Activated CD8-positive, alpha-beta memory T cell treated with anti-CD3 and anti-CD28 coated beads, Interleukin-2, amount 50 U/mL, for 1 hour (primary cell): ENCODE measurements around the gene RPTOR.
"Not testable (repeated sequence)": the region's sequence is repeated elsewhere in the genome, so short reads cannot be mapped to it uniquely, and the experiment has no call there.

Source experiments
- DNase-seq: peaks from one replicate; pipeline ENCODE4 v3.0.0-alpha.2; 2020; ENCODE audit errors: extremely low read depth

Gene RPTOR

DNA sequence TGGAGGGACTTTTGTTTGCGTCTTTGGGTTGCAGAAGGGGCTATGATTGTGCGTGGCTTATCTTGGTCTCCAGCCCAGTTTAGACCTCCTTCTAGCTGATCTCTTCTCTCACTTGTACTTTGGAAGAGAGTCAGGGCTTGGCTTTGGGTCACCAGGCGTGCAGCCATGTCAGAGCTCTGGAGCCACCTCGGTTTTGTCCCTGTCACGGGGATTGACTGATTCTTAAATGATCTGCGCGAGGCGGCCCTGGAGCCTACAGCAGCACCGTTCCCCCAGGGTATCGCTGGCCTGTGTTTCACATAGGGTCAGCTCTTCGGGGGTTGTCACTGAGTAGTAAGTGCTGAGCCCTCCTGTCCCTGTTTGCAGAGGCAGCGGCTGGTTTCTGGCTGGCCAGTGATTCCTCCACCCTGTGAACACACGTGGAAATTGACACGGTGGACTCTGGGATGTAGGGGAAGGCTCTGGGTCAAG is 237.2 kb downstream of the RPTOR start:
- DNase-seq = no peak

DNA sequence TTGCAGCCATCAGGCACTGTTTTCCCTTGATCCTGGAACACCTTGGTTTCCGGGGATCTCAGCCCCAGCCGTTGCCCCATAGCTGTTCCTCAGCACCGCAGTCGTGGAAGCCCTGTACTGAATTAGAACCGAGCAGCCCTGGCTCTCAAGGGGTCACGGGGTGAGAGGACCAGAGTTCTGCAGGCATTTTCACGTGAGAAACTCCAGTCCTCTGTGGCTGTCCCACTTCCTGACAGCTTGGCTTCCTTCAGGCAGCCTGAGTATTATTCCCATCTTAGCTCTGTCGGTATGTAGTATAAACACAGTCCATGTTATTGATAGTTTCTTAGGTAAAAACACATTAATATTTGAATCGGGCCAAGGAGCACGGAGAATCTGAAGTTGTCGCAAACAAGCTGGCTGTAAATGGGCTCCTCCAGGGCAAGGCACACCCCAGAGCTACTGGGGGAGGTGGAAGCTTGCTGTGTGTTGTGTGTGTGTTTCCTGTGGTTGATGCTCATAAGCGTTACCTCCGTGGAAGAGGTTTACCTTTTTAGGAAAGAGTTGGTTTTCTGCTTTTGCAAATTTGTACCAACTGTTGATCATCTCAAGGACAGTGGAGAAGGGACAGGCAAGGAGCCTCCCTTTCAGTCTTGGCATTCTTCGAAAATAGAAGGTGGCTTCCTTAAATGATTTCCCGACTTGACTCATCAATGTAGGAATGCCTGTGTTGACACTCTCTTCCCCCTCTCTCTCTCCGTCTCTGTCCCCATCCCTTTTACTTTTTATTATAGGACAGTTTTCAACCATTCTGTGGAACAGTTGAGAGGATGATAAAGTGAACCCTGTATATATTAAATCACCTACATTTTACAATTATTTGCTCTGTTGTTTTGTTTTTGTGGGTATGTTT is 238.1 kb downstream of the RPTOR start:
- DNase-seq = no peak

DNA sequence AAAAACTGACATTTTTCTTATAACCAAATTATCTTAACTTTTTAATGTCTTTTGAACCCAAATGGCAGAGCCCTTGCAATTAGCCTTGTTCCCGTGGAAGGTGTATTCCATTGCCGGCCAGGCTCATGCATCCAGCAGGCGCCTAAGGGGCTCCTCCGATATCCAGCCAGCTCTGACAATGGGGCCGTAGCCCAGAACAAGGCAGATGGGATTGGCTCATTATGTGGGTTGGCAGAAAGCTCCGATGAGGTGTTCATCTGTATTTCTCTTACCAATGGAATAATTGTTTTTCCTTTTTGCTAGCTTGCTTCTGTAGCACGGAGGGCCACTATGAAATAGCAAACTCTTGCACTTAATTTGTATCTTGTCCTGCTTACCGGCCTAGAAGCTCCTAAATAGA is 238.8 kb downstream of the RPTOR start:
- no peak for DNase-seq

DNA sequence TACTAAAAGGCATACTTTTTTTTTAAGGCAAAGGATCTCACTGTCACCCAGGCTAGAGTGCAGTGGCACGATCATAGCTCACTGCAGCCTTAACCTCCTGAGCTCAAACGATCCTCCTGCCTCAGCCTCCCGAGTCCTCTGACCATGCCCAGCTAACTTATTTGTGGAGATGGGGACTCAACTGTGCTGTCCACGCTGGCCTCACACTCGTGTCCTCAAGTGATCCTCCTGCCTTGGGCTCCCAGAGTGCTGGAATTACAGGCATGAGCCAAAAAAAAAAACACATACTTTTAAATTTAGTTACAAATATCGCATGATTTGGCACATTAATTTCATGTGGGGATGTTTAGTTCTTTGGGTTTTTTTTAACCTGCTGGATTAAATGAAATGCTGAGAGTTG is 239.3 kb downstream of the RPTOR start:
- no peak for DNase-seq

DNA sequence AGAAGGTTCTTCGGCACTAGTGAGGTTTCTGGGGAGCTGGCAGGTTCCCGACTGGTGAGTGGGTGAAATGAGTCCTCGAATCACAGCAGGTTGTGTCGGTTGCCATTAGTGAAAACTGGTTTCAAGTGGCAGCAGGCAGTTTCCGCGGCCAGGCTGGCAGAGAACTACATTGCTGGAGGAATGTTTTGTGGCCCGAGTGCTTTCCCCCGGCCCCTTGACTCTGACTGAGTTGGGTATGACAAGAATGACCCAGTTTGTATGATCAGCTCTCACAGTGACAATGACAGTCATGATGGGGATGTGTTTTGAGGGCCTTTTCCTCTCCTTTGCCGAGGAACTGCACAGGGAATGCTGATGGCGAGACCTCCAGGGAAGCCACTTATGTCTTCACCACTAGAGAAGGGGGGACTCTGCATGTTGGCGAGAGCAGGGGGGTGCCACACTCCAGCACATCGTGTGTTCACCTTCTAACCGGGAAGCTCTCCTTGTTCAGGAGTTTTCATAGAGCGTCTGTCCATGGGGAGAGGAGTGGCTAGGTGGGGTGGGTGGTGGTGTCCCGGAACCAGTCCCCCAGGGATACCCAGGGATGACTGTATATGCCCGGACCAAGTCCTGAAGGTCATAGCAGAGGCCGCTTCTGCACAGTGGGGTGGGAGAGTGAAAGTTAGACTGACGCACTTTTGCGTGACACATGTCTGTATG is 241.0 kb downstream of the RPTOR start:
- DNase-seq = no peak

DNA sequence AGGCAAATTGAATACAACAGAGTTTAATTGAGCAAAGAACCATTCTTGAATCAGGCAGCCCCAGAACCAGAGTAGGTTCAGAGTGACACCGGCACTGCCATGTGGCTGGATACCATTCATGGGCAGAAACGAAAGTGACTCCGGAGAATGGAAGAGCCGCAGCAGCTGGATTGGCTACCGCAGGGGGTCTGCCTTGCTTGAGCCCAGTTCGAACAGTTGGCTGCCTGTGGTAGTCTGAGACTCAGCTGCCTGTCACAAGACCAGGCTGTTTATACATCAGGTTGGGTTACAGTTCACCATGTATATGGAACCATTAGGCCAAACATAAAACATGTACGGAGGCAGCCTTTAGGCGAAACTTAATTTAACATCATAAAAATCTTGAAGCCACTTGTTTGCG is 241.8 kb downstream of the RPTOR start:
- DNase-seq = no peak

DNA sequence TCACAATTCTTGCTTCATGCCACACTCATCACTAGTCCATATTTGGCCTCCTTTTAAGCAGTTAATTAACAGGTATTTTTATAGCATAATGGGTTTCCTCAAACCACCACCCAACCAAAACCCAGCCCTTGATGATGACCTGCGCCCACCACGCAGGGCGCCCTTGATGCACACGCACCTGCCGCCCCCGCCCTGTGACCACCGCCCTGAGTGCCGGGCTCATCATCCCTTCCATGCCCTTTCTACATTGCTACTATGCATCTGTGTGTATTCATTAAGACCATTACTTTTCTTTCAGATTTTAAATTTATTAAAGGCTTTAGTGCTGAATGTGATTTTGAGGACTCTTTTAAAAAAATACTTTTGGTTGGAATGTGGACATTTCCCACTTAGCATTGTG is 242.2 kb downstream of the RPTOR start:
- DNase-seq = no peak

DNA sequence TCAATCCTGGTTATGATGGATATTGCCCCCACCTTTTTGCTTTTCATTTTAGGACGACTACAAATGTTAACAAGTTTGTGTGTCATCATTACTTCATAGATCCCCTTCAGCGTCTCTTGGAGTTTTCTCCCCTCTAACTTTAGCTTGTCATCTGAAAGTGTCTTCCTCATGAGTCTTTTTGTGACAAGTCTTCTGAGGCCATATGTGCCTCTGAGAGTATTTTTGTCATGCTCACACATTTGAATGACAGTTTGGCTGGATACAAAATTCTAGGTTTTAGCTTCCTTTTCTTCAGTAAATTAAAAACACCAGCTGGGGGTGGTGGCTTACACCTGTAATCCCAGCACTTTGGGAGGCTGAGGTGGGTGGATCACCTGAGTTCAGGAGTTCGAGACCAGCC is 243.2 kb downstream of the RPTOR start:
- no peak for DNase-seq

DNA sequence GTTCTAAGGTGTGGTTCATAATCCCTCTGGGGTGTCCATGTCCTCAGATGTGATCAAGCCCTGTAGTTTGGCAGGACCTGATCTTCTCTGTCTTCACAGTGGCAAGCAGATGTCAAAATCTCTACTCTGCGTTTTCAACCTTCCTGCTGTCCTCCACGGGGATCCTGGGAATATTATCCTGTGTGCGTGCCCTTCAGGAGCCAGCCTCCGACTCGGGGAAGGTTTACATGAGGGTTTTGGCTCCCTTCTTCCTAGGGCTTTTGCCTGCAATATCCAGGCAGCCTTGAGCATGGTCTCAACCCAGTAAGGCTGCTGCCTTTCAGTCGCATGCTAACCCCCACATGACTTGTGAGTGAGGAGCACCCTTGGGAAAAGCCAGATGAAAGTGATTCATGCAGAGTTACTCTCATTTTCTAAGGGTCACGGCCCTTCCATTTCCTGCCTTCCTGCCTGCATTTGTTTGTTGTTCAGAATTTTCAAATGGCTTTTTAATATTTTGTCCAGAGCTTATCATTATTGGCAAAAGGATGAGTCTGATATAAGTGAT is 244.8 kb downstream of the RPTOR start:
- no peak for DNase-seq

DNA sequence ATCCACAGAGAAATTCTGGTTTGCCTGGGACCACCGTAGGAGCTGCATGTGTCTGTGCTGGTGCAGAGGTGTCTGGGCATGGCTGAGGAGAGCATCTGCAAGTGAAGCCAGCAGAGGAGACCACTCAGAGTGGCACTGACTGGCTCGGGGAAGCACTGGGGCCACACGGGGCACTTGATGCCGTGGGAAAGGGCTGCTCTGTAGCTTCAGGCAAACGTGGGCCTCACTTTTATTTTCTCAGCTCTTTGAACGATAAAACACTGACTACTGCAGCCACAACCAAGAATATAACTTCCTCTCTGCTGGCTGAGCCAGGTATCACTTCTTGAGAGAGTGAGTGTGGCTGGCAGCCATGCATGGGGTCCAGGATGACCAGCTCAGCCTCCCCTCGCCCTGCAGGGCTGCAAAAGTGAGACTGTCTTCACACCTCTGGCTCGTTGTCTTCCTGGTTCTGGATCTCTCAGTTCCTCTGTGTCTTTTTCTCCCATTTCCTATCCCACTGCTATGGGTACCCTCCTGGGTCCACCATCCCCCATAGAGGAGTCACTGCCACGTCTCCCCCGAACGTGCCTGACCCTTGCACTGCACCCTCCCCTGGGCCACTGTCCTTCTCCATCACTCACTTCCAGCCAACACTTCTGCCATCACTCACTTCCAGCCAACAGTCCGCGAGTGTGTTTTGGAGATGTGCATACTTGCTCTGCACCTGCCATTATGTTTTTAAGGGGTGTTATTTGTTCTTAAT is 245.6 kb downstream of the RPTOR start:
- DNase-seq = no peak

DNA sequence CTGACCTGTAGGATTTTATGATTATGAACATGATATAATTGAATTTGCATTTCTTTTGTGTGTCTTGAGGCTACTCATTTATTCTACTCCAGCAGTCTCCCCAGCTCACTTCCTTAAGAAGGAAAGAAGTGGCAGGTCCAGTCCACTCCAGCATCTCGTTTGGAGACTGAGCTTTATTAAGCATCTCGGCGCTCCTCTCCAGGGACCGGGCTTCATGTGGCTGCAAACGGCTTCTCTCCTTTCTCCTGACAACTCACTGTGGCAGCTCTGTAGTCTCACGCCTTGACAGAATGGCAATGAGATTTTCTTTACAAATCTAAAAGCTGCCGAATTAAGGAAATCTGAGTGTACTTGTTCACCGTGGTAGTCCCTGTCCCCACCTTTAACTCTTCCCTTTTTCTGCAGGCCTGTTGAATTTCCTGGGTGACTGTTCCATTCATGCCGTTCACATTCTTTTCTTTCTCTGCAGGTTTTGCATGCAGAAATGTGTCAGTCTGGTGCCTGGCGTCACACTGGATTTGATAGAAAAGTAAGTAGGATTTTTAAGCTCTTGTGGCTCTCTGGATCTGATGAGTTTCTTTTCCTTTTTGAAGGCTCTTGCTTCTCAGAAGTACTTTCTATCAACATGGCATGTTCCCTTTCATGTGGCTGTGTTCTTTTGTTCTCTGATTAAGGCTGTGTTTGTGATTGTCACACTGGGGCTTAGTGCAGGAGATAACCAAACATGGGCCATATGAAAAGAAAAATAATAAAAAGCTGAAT is 246.5 kb downstream of the RPTOR start:
- no peak for DNase-seq

DNA sequence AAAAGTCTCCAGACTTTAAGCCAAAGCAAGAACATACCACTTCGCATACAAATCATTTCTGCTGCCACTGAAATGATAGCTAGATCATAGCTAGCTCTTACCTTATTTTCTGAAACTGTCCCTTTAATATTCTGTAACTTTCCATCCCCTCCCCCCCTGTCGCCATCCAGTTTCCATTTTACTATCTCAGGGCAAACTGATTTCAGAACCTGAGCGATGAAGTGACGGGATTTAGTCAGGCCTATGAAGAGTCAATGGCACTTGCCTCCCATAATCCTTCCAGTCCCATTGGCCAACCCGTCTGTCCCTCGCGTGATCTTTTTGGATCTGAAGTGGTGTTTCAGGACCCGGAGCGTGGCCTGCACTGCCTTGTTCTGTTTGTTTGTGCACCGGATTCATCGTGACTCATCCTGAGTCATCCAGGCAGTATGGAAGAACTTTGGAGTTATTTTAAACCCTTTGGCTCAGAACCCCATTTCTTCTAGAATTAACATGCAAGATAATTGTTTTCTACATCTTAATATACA is 247.2 kb downstream of the RPTOR start:
- DNase-seq = no peak

DNA sequence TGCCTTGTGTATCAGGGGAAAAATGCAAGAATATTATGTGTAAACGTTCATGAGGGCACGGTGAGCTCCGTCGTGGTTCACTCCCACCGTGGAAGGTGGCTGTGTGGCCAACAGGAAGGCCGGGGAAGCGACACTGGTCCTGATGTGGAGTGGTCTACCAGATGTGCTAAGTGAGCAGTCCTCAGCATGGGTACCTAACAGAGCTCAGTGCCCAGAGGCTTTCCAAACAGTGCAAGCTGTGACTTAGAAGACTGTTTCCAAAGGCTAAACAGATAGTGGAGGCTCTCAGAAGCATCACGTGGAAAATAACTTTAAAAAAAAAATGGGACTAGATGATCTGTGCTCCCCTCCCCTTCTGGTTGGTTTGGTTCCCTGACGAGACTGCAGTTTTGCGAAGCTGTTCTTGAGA is 247.7 kb downstream of the RPTOR start:
- no peak for DNase-seq

DNA sequence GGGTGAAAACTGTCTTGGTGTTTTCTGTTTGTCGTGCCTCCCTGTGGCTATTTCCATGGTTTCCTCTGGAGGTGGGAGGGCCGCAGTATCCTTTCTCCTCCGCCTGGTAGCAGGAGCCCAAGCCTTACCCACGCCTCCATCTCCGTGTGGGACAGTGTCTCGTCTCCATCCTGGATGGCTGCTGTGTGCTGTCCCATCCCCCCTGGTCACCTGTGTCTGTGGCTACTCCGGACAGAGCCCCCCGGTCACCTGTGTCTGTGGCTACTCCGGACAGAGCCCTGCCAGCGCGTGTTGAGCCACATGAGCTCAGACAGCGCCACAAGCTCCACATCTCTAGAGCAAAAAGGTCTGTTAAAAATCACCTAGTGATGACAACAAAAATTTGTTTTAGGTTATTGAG is 248.8 kb downstream of the RPTOR start:
- no peak for DNase-seq

DNA sequence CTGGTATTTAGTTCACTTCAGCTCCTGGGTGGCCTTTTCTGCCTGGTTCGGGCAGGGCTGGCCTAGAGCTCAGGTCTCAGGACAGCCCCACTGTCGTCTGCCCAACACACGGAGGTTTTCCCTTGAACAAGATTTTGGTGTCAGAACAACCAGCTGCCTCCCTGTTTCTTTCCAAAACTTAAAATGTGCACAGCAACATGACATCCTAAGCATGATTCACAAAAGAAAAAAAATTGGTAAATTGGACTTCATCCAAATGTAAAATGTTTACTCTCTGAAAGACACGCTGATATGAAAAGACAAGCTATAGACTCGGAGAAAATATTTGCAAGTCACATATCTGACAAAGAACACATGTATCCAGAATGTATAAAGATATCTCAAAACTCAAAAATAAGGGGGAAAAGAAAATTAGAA is 249.2 kb downstream of the RPTOR start:
- no peak for DNase-seq

DNA sequence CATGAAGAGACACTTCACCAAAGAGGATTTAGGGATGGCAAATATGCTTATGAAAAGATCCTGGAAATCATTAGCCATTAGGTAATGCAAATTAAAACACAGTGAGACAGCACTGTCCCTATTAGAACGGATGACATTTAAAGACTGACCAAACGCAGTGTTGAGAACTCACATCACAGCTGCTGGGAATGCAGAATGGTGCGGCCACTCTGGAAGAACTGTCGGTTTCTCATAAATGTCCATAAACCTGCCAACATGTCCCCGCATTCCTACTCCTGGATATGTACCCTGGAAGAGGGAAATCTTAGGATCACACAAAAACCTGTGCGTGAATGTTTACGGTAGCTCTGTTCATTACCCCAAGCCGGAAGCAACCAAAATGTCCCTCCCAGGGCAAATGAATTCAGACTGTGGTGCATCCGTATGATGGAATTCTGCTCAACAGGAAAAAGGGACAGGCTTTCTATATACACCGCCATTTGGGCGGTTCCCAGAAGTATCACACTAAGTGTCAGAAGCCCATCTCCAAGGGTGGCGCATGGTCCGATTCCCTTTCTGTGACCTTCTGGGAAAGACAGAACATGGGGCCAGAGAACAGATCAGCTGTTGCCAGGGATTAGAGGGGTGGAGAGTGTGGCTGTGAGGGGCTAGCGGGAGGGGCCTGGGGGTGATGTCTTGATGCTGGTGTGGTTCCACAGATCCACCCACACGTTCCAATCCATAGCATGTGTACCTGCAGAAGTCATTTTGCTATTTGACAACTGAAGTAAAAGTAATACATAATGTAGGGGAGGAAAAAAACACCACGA is 249.8 kb downstream of the RPTOR start:
- no peak for DNase-seq

DNA sequence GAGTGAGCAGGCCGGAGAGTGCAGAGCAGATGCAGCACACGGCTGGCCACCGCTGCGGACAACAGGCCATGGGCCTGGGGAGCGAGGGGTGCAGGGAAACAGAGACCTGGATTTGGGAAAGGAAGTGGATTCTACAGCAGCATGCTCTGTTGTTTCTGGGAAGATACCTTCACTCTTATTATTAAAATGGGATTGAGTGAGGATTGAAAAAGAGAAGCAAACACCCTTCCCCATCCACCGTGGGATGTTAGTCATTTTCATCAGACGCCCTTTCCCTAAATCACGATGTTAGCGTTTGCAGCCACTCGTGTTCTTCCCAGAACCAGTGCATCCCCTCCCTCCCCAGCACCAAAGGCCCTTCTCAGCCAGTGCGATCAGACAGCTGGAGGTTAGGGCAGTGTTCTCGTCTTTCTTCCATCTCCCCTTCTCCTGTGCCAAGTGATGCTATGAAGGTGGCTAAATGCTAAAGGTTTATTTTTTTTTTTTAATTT is 250.5 kb downstream of the RPTOR start:
- no peak for DNase-seq

DNA sequence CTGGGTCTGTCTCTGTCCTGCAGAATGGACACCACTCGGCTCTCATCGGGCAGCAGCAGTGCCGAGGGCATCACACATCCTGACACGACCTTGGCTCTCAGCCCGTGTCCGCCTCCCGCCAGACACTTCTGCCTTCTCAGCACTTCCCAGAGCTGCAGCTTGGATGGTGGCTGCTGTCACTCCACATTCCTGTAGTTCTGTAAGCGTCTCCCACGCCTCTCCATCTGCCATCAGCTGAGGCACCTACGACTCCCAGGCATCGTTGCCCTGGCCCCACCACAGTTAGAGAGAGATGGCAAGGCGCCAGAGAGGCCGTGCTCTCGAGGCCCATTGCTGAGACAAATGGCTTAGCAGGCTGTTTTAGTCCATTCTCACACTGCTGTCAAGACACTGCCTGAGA is 251.1 kb downstream of the RPTOR start:
- no peak for DNase-seq

DNA sequence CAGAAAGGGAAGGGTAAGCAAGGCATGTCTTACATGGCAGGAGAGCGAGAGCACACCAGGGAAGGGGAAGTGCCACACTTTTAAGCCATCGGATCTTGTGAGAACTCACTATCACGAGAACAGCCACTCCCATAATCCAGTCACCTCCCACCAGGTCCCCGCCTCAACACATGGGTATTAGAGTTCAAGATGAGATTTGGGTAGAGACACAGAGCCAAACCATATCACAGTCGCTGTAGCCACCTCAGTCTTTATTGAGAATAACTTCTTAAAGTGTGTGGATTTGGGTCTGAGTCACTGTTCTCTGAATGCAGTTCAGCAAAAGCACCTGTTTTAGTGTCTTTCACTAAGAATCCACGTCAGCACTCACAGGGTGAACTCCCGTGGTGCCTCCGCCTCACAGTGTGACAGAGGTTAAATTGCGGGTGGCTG is 251.8 kb downstream of the RPTOR start:
- no peak for DNase-seq

DNA sequence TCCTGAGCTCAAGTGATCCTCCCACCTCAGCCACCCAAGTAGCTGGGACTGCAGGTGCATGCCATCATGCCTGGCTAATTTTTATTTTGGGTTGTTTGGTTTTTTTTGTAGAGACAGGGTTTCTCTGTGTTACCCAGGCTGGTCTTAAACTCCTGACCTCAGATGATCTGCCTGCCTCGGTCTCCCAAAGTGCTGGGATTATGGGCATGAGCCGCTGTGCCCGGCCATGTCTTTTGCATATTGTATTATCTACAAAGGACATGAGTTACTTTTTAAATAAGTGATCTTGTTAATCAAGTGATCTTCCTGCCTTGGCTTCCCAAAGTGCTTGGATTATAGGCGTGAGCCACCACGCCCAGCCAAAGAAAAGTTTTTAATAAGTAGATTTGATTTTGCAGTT is 252.6 kb downstream of the RPTOR start:
- DNase-seq = not testable (repeated sequence)
